Hepatocyte (in vitro differentiated cells): Measurements from ENCODE around the gene SUN3. TPM values are rescaled to one million over a fixed set of nuclear protein-coding genes. Genes with fewer than 3 reads are reported as not detected.
A peak's percentile ranks its signal among the peaks of the same experiment; 100 is the strongest.

Experiments
- DNase-seq: peaks from one replicate; pipeline ENCODE4 v3.0.0-alpha.2; 2016; ENCODE audit warnings: low spot score
- H2AFZ ChIP-seq: fragments of 200-600 bp; sonication (generic); 2 replicates; pipeline ENCODE4 v1.6.0; 2016; ENCODE audit warnings: antibody characterized with exemption, mild to moderate bottlenecking
- H3K27ac ChIP-seq: fragments of 200-600 bp; sonication (generic); 2 replicates; pipeline ENCODE4 v1.5.1; 2016; ENCODE audit warnings: mild to moderate bottlenecking
- H3K27me3 ChIP-seq: fragments of 200-600 bp; sonication (generic); 2 replicates; pipeline ENCODE4 v1.6.1; 2016
- H3K36me3 ChIP-seq: fragments of 200-600 bp; sonication (generic); replicated peaks from 2 replicates; pipeline ENCODE4 v1.5.1; 2016; ENCODE audit warnings: low read depth; ENCODE audit not compliant: insufficient read depth
- H3K4me1 ChIP-seq: fragments of 200-600 bp; sonication (generic); 2 replicates; pipeline ENCODE4 v1.5.1; 2016; ENCODE audit warnings: mild to moderate bottlenecking, moderate library complexity; ENCODE audit not compliant: insufficient read depth
- H3K4me2 ChIP-seq: fragments of 200-600 bp; sonication (generic); 2 replicates; pipeline ENCODE4 v1.6.0; 2016
- H3K4me3 ChIP-seq: fragments of 200-600 bp; sonication (generic); 2 replicates; pipeline ENCODE4 v1.5.1; 2016; ENCODE audit warnings: mild to moderate bottlenecking
- H3K79me2 ChIP-seq: fragments of 200-600 bp; sonication (generic); 2 replicates; pipeline ENCODE4 v1.6.0; 2017; ENCODE audit warnings: mild to moderate bottlenecking
- H3K9me2 ChIP-seq: fragments of 200-600 bp; sonication (generic); replicated peaks from 2 replicates; pipeline ENCODE4 v1.6.0; 2017; ENCODE audit warnings: mild to moderate bottlenecking; ENCODE audit not compliant: insufficient read depth
- H3K9me3 ChIP-seq: fragments of 200-600 bp; sonication (generic); 2 replicates; pipeline ENCODE4 v1.5.1; 2016; ENCODE audit warnings: low read depth, mild to moderate bottlenecking
- H4K20me1 ChIP-seq: fragments of 200-600 bp; sonication (generic); 2 replicates; pipeline ENCODE4 v1.6.0; 2016; ENCODE audit warnings: mild to moderate bottlenecking; ENCODE audit not compliant: insufficient read depth, poor library complexity, severe bottlenecking
- CTCF ChIP-seq: fragments of 200-600 bp; sonication (generic); IDR thresholded peaks from 2 replicates; pipeline ENCODE4 v1.5.1; 2016; ENCODE audit warnings: antibody characterized with exemption, mild to moderate bottlenecking; ENCODE audit not compliant: poor library complexity
- EZH2 ChIP-seq: fragments of 200-600 bp; sonication (generic); IDR thresholded peaks from 2 replicates; pipeline ENCODE4 v1.6.1; 2016; ENCODE audit warnings: antibody characterized with exemption, mild to moderate bottlenecking, borderline replicate concordance
- EZH2phosphoT487 ChIP-seq: fragments of 200-600 bp; sonication (generic); IDR thresholded peaks from one replicate; pipeline ENCODE4 v1.6.1; 2018; ENCODE audit warnings: antibody characterized with exemption, mild to moderate bottlenecking, low read depth, moderate library complexity; ENCODE audit not compliant: unreplicated experiment, severe bottlenecking
- WGBS: methylation state at CpG from one replicate; pipeline ENCODE4 v1.1.6; 2016; ENCODE audit warnings: low lambda C conversion rate; ENCODE audit errors: missing lambda C conversion rate; 5-methylcytosine and 5-hydroxymethylcytosine counted together
- polyA plus RNA-seq: library from polyadenylated mRNA; unstranded; fragments of >200 nt; fragmentation: Nextera tagmentation; extraction: Ambion mirVana; gene quantifications from 2 replicates; pipeline ENCODE4 v1.2.1, GENCODE V29; 2016
- total RNA-seq: library from RNA; depleted of rRNA; stranded (reverse); fragments of >200 nt; gene quantifications from 2 replicates; pipeline ENCODE4 v1.2.3, GENCODE V29; 2014

The SUN3 gene
- total and polyA plus RNA-seq, 2 experiments from 2014 or later: not detected

- Histone ChIP-seq H3K27me3 (peaks cover 46% of the 10 kb centered on the region), H3K4me3 (peak overlapping the region; percentile 22)
- WGBS: 4% methylated on average over 42 of the region's 42 CpGs
These were observed 7.1 kb upstream of the SUN3 start for GRCh38 chr7:48035967-48036478.

GRCh38 chr7:48035301-48035966 is 6.5 kb upstream of the SUN3 start, which contains the start of gene C7orf57:
Gene C7orf57, plus strand, starts transcription at chr7:48035543. Its CDS starts 766 bp downstream, at chr7:48036309.
- TF ChIP-seq CTCF (peak; percentile 21), EZH2 (no peak)
- Histone ChIP-seq H4K20me1 (no peaks in the 10 kb centered on the region), H2AFZ (peak within 1 kb of the TSS; percentile 65), H3K4me2 (peak within 1 kb of the TSS; percentile 98), H3K36me3 (no peaks in the 10 kb centered on the region), H3K27ac (no peak within 1 kb of the TSS), H3K27me3 (peaks cover 46% of the 10 kb centered on the region), H3K4me1 (peaks cover 8% of the 10 kb centered on the region), H3K4me3 (peak within 1 kb of the TSS; percentile 22), H3K9me3 (no peaks in the 10 kb centered on the region), H3K79me2 (no peaks in the 10 kb centered on the region), H3K9me2 (no peaks in the 10 kb centered on the region)
- under 1% methylated on average over 52 of the region's 62 CpGs for WGBS
- DNase-seq: peak; percentile 94

More at GRCh38 chr7:48035967-48036478, 7.1 kb upstream of the SUN3 start:
- peak overlapping the region; percentile 98 for H3K4me2 ChIP-seq
- no peak for TF ChIP-seq EZH2
- TF ChIP-seq CTCF: no peak
- TF ChIP-seq EZH2phosphoT487: no peak
- no peaks in the 10 kb centered on the region for H3K79me2 ChIP-seq
- no peaks in the 10 kb centered on the region for H3K9me2 ChIP-seq
- peak; percentile 33 for DNase-seq
- no peak overlapping the region for H3K27ac ChIP-seq
- no peaks in the 10 kb centered on the region for H4K20me1 ChIP-seq
- H3K4me1 ChIP-seq: peaks cover 8% of the 10 kb centered on the region
- H2AFZ ChIP-seq: peak overlapping the region; percentile 65
- no peaks in the 10 kb centered on the region for H3K9me3 ChIP-seq
- H3K36me3 ChIP-seq: no peaks in the 10 kb centered on the region

- H3K4me1 ChIP-seq: peaks cover 8% of the 10 kb centered on the region
- H3K9me2 ChIP-seq: no peaks in the 10 kb centered on the region
- TF ChIP-seq EZH2: no peak
- TF ChIP-seq CTCF: no peak
- TF ChIP-seq EZH2phosphoT487: no peak
- H3K9me3 ChIP-seq: no peaks in the 10 kb centered on the region
- H3K36me3 ChIP-seq: no peaks in the 10 kb centered on the region
- H3K4me2 ChIP-seq: no peak overlapping the region
- H4K20me1 ChIP-seq: no peaks in the 10 kb centered on the region
- H3K27ac ChIP-seq: no peak overlapping the region
- H2AFZ ChIP-seq: no peak overlapping the region
- 76% methylated on average over 5 of the region's 5 CpGs for WGBS
- H3K79me2 ChIP-seq: no peaks in the 10 kb centered on the region
- no peak overlapping the region for H3K4me3 ChIP-seq
- no peak for DNase-seq
- peaks cover 46% of the 10 kb centered on the region for H3K27me3 ChIP-seq
These were observed 5.0 kb upstream of the SUN3 start for GRCh38 chr7:48033922-48034321.
